PFSK-1 (cell line): ENCODE results near the gene ESR1.

ENCODE experiments used
- FOXP2 ChIP-seq: optimal IDR thresholded peaks from 2 replicates; pipeline ENCODE3; 2011; ENCODE audit warnings: borderline replicate concordance, control low read depth, inconsistent platforms; ENCODE audit not compliant: insufficient read depth; ENCODE audit errors: extremely low read length, extremely low read depth
- POLR2AphosphoS5 ChIP-seq: IDR thresholded peaks from 2 replicates; pipeline ENCODE4 v1.6.1; 2012; ENCODE audit warnings: low read depth, mild to moderate bottlenecking, control low read depth, low read length, moderate library complexity
- REST ChIP-seq, 2 experiments: IDR thresholded peaks; 2 replicates each; pipeline versions ENCODE4 v1.6.1 to v1.8.0; 2011 to 2012; ENCODE audit warnings: low read depth in 2 of 2, low read length in 2 of 2, control low read depth in 1 of 2, inconsistent platforms in 1 of 2, mild to moderate bottlenecking in 1 of 2, moderate library complexity in 1 of 2; ENCODE audit not compliant: insufficient read depth in 1 of 2
- SIN3A ChIP-seq: IDR thresholded peaks from 2 replicates; pipeline ENCODE4 v1.6.1; 2012; ENCODE audit warnings: mild to moderate bottlenecking, low read length, moderate library complexity, borderline replicate concordance; ENCODE audit not compliant: insufficient read depth
- TAF1 ChIP-seq: IDR thresholded peaks from 2 replicates; pipeline ENCODE4 v1.6.1; 2012; ENCODE audit warnings: low read length, control low read depth, borderline replicate concordance; ENCODE audit not compliant: insufficient read depth

Gene ESR1

GRCh38 chr6:152089992-152090391 is 282.5 kb downstream of the ESR1 start:
- TF ChIP-seq SIN3A (no peak), REST (IDR thresholded peaks at IDR 0.05; ENCODE audit: insufficient read depth in 1 of 2, low read depth in 2 of 2, low read length in 2 of 2) (no peak), TAF1 (no peak), POLR2AphosphoS5 (no peak), FOXP2 (no peak)

- TF ChIP-seq FOXP2: no peak
- TF ChIP-seq SIN3A: no peak
- TF ChIP-seq POLR2AphosphoS5: no peak
- TF ChIP-seq REST (IDR thresholded peaks at IDR 0.05; ENCODE audit: insufficient read depth in 1 of 2, low read depth in 2 of 2, low read length in 2 of 2): no peak
- TF ChIP-seq TAF1: no peak
Observed at GRCh38 chr6:152091201-152091600, 283.7 kb downstream of the ESR1 start.

GRCh38 chr6:152091851-152092341 is 284.4 kb downstream of the ESR1 start:
- no peak for TF ChIP-seq POLR2AphosphoS5
- no peak for TF ChIP-seq TAF1
- TF ChIP-seq SIN3A: no peak
- no peak for TF ChIP-seq FOXP2
- TF ChIP-seq REST (IDR thresholded peaks at IDR 0.05; ENCODE audit: insufficient read depth in 1 of 2, low read depth in 2 of 2, low read length in 2 of 2): no peak

- TF ChIP-seq POLR2AphosphoS5 (no peak), SIN3A (no peak), FOXP2 (no peak), TAF1 (no peak), REST (IDR thresholded peaks at IDR 0.05; ENCODE audit: insufficient read depth in 1 of 2, low read depth in 2 of 2, low read length in 2 of 2) (no peak)
Observed at GRCh38 chr6:152093711-152094110, 286.2 kb downstream of the ESR1 start.

- TF ChIP-seq REST (IDR thresholded peaks at IDR 0.05; ENCODE audit: insufficient read depth in 1 of 2, low read depth in 2 of 2, low read length in 2 of 2) (no peak), TAF1 (no peak), POLR2AphosphoS5 (no peak), SIN3A (no peak), FOXP2 (no peak)
Observed at GRCh38 chr6:152094276-152094675, 286.8 kb downstream of the ESR1 start.
